Stimulated activated naive CD8-positive, alpha-beta T cell treated with anti-CD3 and anti-CD28 coated beads, Interleukin-15, Interleukin-2, amounts not matched to agents 100 U/mL and 50 U/mL, for 24 hours (primary cell): ENCODE measurements around the gene SOD1.
"Not testable (repeated sequence)": the region's sequence is repeated elsewhere in the genome, so short reads cannot be mapped to it uniquely, and the experiment has no call there.

Experiments
- ATAC-seq: fragments of 150-1000 bp; cut with Tn5 transposase; one replicate; pipeline ENCODE4 v1.10.0; 2021
- DNase-seq: peaks from one replicate; pipeline ENCODE4 v3.0.0; 2021

SOD1 gene

DNA sequence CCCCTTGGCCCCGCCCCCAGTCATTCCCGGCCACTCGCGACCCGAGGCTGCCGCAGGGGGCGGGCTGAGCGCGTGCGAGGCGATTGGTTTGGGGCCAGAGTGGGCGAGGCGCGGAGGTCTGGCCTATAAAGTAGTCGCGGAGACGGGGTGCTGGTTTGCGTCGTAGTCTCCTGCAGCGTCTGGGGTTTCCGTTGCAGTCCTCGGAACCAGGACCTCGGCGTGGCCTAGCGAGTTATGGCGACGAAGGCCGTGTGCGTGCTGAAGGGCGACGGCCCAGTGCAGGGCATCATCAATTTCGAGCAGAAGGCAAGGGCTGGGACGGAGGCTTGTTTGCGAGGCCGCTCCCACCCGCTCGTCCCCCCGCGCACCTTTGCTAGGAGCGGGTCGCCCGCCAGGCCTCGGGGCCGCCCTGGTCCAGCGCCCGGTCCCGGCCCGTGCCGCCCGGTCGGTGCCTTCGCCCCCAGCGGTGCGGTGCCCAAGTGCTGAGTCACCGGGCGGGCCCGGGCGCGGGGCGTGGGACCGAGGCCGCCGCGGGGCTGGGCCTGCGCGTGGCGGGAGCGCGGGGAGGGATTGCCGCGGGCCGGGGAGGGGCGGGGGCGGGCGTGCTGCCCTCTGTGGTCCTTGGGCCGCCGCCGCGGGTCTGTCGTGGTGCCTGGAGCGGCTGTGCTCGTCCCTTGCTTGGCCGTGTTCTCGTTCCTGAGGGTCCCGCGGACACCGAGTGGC, at the start of gene SOD1:
Gene SOD1 (plus strand): TSS at position 158 of the 723 bp plus-strand sequence. CDS start 77 bp downstream, at position 235.
- peak; percentile 97 for DNase-seq
- peak; percentile 92 for ATAC-seq

DNA sequence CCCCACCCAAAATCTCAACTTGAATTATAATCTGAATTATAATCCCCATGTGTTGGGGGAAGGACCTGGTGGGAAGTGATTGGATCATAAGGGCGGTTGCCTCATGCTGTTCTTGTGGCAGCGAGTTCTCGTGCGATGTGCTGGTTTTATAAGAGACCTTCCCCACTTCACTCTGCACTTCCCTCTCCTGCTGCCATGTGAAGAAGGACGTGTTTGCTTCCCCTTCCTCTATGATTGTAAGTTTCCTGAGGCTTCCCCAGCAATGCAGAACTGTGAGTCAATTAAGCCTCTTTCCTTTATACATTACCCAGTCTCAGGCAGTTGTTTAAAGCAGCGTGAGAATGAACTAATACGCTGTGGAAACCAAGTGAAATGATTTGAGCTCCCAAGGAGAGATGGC, 48.0 kb upstream of the SOD1 start:
- ATAC-seq (no peak), DNase-seq (no peak)

- ATAC-seq (peak; percentile 46), DNase-seq (no peak)
Observed at GRCh38 chr21:31612894-31613785, 46.4 kb upstream of the SOD1 start.

DNA sequence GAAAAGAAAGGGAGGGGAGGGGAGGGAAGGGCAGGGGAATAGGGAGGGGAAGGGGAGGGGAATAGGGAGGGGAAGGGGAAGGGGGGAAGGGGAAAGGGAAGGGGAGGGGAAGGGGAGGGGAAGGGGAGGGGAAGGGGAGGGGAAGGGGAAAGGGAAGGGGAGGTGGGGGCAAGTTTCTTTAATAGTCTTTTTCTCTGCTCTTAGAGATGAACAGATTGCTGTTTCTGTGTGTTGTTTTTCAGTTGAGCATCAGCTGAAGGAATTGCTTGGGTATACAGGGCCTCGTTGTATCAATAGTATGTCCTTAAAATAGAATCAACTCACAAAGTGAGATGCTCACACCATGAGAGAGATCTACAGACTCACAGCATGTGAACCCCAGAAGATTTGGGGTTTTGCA, 44.8 kb upstream of the SOD1 start:
- DNase-seq (no peak), ATAC-seq (no peak)

- ATAC-seq (no peak), DNase-seq (no peak)
Observed at GRCh38 chr21:31616216-31616615, 43.3 kb upstream of the SOD1 start.

DNA sequence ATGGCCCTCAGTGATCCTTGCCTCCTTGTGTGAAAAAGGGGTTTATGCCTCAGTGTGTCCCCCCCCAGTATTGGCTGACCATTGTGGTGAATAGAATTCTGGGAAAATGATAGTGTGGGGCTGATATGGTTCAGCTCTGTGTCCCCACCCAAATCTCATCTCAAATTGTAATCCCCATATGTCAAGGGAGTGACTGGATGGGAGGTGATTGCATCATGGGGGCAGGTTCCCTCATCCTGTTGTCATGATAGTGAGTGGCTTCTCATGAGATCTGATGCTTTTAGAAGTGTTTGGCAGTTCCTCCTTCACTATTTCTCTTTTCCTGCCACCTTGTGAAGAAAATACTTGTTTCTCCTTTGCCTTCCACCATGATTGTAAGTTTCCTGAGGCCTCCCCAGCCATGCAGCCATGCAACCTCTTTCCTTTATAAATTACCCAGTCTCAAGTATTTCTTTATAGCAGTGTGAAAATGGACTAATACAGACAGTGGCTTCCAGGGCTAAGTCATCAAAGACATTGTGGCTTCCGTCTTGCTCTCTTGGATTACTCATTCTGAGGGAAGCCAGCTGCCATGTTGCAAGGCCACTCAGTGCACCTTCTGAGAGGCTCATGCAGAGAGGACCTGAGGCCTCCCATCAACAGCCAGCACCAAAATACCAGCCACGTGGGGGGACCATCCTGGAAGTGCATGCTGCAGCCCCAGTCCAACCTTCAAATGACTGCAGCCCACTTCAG, 40.6 kb upstream of the SOD1 start:
- ATAC-seq (no peak), DNase-seq (no peak)

DNA sequence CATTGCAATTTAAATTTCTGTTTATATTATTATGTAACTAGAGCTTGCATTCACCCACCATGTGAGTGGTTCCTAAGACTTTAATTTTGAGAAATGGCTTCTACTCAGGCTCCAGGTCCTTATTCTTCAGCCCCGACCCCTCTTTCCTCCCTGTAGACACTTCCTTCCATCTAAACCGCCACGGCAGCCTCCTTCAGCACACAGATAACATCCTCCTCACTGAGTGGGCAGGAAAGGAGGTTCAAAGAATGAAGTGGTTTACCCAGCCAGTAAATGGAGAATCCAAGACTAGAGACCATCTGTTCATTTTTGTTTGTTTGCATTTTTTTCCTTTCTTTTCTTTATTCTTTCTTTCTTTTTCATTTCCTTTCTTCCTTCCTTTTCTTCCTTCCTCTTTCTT, 37.1 kb upstream of the SOD1 start:
- DNase-seq (no peak), ATAC-seq (no peak)

- ATAC-seq (no peak), DNase-seq (no peak)
Observed at GRCh38 chr21:31623664-31624063, 35.8 kb upstream of the SOD1 start.

DNA sequence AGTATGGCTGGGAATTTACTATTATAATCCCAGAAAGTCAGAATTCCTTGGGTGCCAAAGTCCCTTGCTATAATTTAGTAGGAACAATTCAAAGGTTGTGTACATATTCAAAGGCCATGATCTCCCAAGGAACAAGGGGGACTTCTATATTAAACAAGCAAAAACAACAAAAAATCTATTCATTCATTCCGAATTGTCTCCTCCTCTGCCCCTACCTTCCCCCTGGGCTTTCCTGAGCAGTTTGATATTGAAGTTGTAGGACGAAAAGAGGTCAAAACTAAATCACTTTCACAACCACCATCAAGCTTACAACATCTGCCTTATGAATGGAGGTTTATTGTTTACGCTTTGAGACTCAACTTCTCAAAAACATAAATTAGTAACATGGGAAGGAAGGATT, 35.3 kb upstream of the SOD1 start:
- DNase-seq (no peak), ATAC-seq (no peak)

DNA sequence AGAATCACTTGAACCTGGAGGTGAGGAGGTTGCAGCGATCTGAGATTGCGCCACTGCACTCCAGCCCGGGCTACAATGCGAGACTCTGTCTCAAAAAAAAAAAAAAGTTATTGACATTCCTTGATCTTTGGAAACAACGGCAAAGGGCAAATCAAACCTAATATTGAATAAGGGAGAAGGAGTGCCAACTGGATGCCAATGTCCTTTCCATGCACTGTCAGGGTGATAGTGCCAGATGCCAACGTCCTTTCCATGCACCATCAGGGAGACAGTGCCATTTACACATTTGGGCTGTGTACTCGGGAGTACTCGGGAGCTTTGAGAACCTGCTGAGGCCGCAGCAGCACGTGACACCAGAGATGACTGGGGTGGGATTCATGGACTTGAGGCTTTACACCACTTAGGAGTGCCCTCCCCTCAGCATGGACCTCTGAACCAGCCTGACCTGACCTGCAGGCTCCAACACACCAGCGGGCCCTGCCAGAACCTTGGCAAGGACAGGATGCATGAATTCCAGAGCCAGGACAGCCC, 34.5 kb upstream of the SOD1 start:
- ATAC-seq (no peak), DNase-seq (no peak)

- DNase-seq (no peak), ATAC-seq (no peak)
Observed at GRCh38 chr21:31629972-31630711, 29.4 kb upstream of the SOD1 start.

DNA sequence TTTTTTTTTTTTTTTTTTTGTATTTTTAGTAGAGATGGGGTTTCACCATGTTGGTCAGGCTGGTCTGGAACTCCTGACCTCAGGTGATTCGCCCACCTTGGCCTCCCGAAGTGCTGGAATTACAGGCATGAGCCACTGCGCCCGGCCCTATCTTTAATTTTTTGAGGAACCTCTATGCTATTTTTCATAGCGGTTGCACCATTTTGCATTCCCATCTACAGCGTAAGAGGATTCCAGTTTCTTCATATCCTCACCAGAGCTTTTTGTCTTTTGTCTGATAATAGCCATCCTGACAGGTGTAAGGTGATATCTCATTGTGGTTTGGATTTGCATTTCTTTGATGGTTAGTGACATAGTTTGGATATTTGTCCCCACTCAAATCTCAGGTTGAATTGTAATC, 27.6 kb upstream of the SOD1 start:
- not testable (repeated sequence) for ATAC-seq, DNase-seq

DNA sequence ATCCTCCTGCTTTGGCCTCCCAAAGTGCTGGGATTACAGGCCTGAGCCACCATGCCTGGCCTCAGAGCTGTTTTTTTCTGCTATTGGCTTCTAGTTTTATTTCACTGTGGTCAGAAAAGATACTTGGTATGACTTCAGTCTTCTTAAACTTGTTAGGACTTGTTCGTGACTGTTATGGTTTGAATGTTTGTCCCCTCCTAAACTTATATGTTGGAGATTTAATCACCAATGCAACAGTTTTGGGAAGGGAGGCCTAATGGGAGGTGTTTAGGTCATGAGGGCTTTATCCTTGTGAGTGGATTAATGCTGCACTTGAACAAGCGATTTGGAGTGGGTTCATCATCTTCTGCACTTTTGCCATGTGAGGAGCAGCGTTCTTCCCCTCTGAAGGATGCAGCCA, 24.5 kb upstream of the SOD1 start:
- no peak for DNase-seq
- no peak for ATAC-seq

GRCh38 chr21:31636874-31637273, 22.6 kb upstream of the SOD1 start:
- ATAC-seq (no peak), DNase-seq (no peak)

DNA sequence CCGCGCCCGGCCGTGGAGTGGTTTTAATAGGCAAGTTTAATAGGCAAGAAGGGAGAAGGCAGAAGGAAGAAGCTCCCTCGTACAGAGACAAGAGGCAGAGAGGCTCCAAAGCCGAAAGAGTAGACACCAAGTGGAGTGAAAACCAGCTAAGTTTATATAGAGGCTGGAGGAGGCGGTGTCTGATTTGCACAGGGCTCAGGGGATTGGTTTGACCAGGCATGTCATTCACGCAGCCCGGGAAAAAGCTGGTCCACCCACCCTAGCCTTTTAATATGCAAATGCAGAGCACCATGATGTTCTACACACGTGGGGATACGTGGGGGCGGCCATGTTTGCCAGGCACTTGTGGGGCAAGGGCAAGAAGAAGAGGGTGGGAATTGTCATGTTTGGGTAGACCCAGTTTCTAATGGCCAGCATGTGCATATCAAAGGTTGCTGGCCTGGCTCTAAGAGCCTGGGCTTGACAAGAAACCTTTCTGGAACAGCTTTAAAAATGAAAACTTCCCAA, 18.0 kb upstream of the SOD1 start:
- ATAC-seq (no peak), DNase-seq (no peak)

DNA sequence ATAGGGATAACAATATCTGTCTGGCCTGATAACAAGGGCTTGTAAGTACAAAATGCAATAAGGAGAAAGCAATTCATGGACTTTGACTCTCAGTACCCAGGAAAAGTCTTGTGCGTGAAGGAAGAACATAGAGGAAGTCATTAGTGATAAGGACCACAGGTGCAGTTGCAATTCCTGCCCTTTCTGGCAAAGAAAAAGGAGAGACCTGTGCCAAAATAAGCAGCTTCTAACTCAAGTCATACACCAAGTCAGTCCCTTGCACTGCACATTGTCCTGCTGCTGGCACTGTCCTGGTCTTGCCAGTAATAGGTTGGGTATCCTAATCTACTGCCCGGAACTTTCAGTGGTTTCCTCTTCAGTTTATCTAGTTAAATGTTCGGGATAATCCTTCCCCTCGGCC, 14.8 kb upstream of the SOD1 start:
- ATAC-seq (no peak), DNase-seq (no peak)

GRCh38 chr21:31647650-31648049, 11.8 kb upstream of the SOD1 start:
- ATAC-seq = no peak
- DNase-seq = no peak

GRCh38 chr21:31650930-31651329, 8.6 kb upstream of the SOD1 start:
- DNase-seq (no peak), ATAC-seq (no peak)

GRCh38 chr21:31651491-31651890, 8.0 kb upstream of the SOD1 start:
- not testable (repeated sequence) for ATAC-seq, DNase-seq

DNA sequence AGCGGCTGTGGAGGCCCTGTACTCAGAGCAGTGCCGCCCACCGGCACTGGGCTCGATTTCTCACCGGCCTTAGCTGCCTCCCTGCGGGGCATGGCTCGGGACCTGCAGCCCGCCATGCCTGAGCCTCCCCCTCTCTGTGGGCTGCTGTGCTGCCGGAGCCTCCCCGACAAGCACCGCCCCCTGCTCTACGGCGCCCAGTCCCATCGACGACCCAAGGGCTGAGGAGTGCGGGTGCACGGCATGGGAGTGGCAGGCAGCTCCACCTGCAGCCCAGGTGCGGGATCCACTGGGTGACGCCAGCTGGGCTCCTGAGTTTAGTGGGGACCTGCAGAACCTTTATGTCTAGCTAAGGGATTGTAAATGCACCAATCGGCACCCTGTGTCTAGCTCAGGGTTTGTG, 5.2 kb upstream of the SOD1 start:
- DNase-seq (no peak), ATAC-seq (no peak)

- not testable (repeated sequence) for DNase-seq, ATAC-seq
Observed at GRCh38 chr21:31654821-31655580, 4.5 kb upstream of the SOD1 start.
